Right hindlimb (tissue), 1 donor: Measurements from ENCODE around the gene C8A.

Experiments
- DNase-seq: peaks from one replicate; pipeline ENCODE4 v3.0.0-alpha.2; 2018

Gene C8A

GRCh38 chr1:56929492-56929891 lies 74.9 kb downstream of the C8A start:
- no peak for DNase-seq

GRCh38 chr1:56931211-56931610 lies 76.6 kb downstream of the C8A start:
- no peak for DNase-seq

DNA sequence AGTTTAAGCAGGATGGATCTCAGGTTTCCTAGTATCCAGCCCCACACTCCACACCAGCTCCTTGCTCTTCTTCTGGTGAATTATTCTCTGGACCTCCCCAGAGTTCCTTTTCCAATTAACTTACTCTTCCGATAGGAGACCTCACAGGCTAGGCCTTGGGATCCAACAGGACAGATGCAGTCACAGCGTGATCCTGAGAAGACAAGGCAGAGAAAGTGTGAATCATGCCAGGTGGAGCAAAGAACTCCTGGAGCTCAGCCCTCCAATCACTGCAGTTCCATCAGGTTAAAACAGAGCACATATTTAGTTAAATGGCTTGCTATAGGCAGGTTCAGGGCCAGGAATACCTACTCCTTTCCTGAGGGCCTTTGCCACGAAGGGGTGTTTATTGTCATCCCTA lies 77.1 kb downstream of the C8A start:
- no peak for DNase-seq

GRCh38 chr1:56933161-56933560 lies 78.6 kb downstream of the C8A start:
- no peak for DNase-seq

GRCh38 chr1:56933606-56934005 lies 79.0 kb downstream of the C8A start:
- no peak for DNase-seq

GRCh38 chr1:56934430-56935060 lies 79.9 kb downstream of the C8A start:
- no peak for DNase-seq

DNA sequence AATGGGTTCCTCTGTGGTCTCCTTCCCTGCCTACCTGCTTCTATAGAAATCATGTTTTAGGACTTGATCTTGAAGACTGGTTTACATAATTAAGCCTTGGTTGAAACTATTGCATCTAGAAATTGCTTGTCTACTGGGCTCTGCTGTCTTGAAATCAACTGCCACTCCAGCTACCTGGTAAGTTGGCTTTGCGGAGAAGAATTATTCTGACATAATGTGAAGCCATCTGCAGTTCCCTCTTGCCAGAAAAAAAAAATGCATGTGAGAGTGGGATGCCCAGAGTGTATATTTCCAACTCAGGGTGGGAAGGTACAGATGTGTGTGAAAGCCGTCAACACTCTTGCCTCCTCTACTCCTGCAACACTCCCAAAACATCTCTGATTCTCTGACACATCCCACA lies 84.0 kb downstream of the C8A start:
- DNase-seq: no peak

- no peak for DNase-seq
Measured at GRCh38 chr1:56939209-56939608, 84.6 kb downstream of the C8A start.

DNA sequence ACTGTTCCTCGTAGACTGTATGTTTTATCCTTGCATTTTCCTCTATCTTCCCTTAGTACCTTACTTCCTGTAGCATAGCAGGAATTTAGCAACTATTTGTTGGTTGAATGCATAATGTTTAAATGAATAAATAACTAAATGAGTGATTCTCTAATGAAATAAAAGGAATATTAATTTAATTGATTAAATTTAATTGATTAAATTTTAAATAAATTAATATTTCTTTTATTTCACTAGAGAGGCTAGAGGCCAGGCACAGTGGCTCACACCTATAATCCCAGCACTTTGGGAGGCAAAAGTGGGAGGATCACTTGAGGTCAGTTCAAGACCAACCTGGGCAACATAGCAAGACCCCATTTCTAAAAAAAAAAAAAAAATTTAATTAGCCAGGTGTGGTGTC lies 85.4 kb downstream of the C8A start:
- no peak for DNase-seq

DNA sequence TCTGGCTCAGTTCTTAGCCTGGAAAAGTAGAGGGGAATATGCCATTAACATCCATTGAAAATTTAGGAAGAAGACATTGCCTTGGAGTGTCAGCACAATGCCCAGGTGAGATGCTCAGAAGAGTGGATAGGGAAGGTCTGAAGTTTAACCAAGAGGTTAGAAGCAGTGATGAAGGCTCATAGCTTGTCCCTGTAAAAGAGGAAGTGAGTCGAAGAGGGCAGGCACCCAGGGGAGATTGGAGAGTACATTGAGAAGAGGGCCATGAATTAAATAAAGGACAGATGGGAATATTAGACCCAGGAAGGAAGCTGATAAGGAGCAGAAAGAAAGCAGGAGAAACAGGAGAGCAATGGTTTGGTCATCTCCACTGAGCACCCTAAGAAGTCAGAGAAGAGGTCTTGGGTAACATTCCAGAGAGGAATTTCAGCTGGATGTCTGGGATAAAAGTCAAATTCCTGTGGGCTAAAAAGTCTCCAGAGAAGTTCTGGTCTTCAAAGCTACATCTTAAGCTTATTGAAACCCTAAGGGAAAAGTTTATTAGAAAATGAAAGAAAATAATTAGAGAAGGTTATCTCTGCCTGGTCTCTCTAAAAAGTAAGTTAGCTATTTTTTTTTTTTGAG lies 93.9 kb downstream of the C8A start:
- DNase-seq: no peak

- no peak for DNase-seq
Measured at GRCh38 chr1:56952501-56952900, 97.9 kb downstream of the C8A start.

- no peak for DNase-seq
Measured at GRCh38 chr1:56953386-56953785, 98.8 kb downstream of the C8A start.

DNA sequence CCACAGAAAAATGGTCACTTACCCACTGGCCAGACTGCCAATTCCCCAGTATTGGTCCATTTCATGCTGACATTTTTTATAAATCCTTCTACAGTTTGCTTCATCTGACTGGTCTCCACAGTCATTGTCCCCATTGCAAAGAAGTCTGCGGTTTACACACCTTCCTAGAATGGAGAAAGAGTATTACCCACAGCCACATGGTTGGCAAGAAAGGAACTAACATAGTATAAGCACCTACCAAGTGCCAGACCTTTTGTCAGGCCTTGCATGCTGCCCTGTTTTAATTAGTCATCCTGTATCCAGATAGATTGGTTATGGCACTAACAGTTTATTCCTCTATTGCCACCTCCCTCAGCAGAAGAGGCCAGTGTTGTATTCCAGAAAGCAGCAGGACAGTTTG lies 100.1 kb downstream of the C8A start:
- no peak for DNase-seq

GRCh38 chr1:56957931-56958330 lies 103.3 kb downstream of the C8A start:
- no peak for DNase-seq

GRCh38 chr1:56958526-56958925 lies 103.9 kb downstream of the C8A start:
- DNase-seq: no peak

DNA sequence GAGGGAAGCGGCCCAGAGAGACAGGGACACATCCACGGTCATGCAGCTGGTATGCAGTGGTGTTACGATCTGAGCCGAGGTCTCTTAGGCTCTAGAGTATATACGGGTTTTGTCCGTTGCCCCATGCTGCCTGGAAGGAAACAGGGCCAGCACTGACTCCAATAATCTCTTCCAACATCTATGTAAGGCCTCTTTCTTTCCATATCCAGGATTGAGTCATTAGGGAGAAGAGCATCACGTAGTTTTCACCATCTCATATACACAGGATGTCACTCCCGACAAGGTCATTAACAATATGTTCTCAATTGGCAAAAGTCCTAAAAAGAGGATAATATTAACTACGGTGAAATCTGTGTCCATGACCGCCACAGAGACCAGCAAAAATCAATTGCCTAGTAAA lies 106.8 kb downstream of the C8A start:
- DNase-seq: no peak

GRCh38 chr1:56963667-56964066 lies 109.1 kb downstream of the C8A start:
- DNase-seq: no peak

DNA sequence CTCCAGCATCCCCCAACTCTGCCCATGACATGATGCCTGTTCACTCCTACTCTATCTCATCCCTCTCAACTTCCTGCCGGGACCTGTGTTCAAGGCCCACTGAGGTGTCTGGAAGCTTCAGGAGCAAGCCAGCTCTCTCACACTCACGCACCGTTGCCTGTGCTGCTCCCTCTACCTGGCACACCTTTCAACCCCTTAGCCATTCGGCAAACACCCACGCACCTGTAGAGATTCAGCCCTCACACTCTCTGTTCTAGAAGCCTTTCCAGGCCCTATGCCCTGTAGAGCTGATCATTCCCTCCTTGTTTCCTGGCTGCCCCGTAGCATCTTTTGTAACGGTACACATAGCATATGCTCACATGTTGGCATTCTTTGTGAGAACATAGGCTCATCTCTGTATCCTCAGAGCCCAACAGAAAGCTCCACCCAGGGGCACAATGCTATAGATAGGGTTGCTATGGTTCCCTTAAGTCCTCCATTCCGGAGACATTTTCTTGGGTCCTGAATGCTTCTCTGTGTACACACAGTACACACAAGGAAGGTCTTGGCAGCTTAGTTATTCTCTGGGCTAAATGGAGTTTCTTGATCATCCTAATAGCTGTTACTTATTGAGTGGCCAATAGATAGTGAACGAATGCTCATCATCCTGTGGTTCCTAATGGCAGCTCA lies 109.9 kb downstream of the C8A start:
- no peak for DNase-seq

- DNase-seq: no peak
Measured at GRCh38 chr1:56965191-56965590, 110.6 kb downstream of the C8A start.

- no peak for DNase-seq
Measured at GRCh38 chr1:56965916-56966697, 111.5 kb downstream of the C8A start, which contains the start of gene C8B. Gene C8B (minus strand): TSS chr1:56966015. CDS start chr1:56965948, 67 bp downstream.

DNA sequence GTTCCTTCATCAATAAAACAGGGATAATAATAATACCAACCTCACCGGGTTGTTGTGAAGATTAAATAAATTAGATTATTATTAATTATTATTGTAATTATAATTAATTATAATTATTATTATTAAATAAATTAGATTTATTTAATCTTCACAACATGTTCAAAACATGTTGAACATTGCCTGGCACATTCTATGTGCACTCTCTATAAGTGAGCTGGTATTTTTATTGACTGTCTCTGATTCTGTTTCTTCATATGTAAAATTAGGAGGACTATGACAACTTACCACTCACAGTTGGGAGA lies 112.1 kb downstream of the C8A start:
- no peak for DNase-seq

DNA sequence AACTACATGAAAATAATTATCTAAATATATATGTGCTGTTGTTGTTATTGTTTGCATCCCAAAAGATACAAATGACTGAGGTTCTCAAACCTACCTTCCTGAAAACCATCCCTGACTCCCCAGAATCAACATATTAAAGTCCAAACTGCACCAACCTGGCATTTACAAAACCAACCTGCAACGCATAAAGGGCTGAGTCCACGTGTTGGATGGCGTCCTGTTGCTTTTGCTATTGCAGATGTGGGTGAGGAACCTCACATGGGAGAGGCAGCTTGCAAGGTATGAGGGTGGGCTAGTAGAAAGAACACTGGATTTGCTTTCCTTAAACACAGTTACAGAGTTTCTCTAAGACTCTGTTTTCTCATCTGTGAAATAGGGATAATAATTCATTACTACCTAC lies 112.8 kb downstream of the C8A start:
- no peak for DNase-seq
